Measurements from ENCODE around the gene FOXP3.
"Not testable (repeated sequence)": the region's sequence is repeated elsewhere in the genome, so short reads cannot be mapped to it uniquely, and the experiment has no call there.

FOXP3 gene, protein sequence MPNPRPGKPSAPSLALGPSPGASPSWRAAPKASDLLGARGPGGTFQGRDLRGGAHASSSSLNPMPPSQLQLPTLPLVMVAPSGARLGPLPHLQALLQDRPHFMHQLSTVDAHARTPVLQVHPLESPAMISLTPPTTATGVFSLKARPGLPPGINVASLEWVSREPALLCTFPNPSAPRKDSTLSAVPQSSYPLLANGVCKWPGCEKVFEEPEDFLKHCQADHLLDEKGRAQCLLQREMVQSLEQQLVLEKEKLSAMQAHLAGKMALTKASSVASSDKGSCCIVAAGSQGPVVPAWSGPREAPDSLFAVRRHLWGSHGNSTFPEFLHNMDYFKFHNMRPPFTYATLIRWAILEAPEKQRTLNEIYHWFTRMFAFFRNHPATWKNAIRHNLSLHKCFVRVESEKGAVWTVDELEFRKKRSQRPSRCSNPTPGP

DNA sequence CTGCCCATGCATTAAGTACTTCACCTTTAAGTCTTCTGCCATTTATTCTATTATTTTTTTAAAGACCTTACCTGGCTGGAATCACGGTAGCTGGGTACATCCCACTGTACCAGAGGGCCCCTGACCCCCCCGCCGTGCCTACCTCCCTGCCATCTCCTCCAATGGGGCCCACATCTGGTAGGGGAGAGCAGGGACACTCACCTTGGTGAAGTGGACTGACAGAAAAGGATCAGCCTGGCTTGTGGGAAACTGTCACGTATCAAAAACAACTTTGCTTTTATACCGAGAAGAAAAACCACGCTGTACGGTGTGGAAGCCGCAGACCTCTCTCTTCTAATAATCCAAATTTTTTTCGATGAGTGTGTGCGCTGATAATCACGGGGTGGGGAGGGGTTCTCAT lies at the start of gene FOXP3:
TSS of gene FOXP3 (minus strand) at position 251 of the 400 bp plus-strand sequence. CDS start 6,205 bp downstream, outside the sequence.
- DNase-seq, result no peak

DNA sequence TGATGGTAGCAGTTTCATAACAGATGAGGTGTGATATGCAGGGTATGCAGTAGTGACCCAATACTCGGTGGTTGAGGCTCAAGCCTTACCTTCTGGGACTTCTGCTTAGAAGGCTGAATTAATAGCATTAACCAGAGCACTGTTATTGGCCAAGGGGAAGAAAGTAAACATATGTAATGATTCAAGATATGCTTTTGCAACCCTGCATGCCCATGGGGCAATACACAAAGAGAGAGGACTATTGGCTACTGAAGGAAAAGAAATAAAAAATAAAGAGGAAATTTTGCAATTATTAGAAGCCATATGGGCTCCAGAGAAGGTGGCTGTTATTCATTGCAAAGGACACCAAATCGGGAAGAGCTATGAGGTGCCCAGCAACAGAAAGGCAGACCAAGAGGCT lies 47.7 kb upstream of the FOXP3 start:
- no peak for DNase-seq

DNA sequence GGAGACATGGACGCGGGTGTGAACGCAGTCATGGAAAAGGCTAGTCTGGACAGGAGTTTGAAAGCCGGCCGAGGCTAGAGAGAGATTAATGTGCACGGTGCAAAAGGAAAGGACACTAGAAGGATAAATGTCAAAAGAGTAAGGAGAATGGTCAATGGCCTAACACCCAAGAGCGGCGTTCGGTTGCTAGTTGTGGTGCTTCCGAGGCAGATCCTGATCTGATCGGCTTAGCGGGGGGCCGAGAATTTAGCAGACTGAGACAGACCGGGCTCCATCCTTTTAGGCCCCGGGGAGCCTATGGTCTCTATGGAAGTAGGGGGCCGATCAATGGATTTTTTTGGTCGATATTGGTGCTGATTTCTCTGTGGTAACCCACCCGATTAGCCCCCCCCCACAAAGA lies 45.9 kb upstream of the FOXP3 start:
- DNase-seq, result no peak

DNA sequence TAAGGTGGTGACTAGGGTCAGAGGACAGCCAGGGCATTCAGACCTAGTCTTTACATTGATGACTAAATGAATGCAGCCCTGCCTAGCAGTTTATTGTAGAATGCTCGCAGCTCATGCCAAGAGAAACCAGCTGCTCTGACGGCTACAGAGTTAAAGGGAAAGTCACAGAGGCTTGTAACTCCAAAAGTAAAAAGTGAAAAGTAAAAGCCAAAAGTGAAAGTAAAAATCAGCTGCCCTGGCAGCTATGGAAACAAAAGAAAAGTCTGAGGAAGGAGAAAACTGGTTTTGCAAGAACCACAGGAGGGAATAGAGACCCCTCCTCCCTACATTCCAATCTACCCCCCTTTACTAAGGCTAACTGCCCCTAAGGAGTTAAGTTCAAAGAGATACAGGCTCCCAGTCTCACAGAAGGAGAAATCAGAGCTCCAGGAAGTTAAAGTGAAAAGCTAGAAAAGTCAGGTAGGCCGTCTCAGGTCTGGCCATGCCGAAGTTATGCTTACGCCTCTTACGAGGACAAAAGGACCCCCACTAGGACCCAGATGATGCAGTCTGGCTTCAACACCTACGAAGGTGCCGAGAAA lies 45.0 kb upstream of the FOXP3 start:
- DNase-seq, result no peak

DNA sequence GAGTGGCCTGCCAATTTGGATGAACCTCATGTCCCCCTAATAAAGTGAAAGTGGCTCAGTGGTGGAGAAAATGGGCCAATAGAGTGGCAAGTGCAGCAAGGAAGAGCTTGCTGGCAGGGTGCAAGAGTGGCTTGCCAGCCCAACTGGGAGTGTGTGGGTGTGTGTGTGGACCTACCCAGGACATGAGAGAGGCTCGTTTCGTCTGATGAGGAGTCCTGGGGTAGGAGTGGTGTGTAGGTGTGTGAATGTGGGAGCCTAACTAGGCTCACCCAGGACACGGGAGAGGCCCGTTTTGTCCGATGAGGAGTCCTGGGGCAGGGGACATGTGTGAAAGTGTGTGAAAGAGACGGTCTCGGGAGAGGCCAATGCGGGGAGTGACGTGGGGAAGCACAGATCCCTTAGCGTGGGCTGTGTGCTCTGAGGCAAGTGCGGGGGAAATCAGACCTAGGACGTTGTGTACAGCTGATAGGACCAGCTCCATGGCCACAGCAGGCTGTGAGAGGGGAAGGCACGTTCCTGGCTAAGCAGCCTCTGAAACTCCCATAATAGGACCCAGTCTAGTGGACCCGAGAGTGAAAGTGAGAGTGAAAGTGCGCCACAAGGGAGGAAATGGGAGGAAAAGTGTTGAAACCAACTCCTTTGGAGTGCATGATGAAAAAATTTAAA lies 44.2 kb upstream of the FOXP3 start:
- DNase-seq, result no peak

DNA sequence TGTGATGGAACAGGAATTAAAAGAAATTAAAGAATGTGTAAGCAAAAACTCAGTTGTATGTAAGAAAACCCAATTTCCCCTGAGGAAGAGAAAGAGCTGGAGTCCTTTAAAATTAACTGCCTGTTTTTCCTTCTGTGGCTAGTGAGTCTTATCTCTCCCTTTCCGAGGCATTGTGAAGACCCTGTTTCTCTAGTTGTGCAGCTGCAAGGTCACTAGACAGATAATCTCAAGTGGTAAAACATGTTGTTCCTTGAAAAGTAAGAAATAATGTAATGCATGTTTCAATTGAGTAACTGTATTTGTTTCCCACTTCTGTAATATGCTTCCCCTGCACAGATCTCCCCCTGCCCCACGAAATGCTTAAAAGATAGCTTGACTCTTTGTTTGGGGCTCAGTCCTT lies 43.3 kb upstream of the FOXP3 start:
- DNase-seq, result not testable (repeated sequence)

DNA sequence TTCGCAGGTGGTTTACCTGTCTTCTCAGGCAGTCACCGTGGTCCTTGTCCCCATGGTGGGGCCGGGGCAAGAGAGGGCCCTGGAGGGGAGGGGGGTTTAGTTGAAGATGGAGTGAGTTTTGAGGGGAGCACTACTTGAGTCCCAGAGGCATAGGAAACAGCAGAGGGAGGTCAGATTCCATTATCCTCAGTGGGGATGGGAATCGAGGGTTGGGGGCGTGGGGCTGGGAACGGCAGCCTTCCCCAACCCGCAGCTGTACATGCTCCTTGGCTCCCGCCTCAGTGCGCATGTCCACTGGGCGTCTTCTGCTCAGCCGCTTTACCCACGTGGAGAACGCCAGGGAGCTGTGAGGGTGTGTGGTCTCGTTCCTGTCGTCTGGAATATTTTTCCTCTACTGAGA lies 38.8 kb upstream of the FOXP3 start, which contains the start of gene GAGE10:
TSS of gene GAGE10 (plus strand) at position 301 of the 400 bp plus-strand sequence. CDS start 1,214 bp downstream, outside the sequence.
- no peak for DNase-seq

DNA sequence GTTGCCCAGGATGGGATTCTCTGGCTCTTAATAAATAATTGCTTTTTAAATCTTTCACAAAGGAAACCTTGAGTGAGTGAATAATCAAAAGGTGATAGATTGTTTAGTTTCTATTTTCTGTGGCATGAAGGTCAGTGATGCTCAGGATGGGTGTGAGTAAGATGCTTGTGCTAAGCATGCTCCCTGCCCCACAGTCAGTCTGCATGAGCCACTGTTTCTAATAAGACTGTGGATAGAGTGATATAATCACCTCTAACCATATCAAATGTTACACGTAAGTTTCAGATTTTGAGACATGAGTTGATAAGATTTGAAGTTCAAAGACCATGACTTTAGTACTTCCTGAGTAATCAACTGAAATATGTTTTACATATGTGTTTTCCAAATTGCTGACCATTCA lies 36.2 kb upstream of the FOXP3 start:
- DNase-seq, result no peak

DNA sequence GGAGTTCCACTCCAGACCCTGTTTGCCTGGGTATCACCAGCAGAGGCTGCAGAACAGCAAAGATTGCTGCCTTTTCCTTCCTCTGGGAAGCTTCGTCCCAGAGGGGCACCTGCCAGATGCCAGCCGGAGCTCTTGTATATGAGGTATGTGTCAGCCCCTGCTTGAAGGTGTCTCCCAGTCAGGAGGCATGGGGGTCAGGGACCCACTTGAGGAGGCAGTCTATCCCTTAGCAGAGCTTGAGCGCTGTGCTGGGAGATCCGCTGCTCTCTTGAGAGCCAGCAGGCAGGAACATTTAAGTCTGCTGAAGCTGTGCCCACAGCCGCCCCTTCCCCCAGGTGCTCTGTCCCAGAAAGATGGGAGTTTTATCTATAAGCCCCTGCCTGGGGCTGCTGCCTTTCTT lies 34.8 kb upstream of the FOXP3 start:
- not testable (repeated sequence) for DNase-seq

DNA sequence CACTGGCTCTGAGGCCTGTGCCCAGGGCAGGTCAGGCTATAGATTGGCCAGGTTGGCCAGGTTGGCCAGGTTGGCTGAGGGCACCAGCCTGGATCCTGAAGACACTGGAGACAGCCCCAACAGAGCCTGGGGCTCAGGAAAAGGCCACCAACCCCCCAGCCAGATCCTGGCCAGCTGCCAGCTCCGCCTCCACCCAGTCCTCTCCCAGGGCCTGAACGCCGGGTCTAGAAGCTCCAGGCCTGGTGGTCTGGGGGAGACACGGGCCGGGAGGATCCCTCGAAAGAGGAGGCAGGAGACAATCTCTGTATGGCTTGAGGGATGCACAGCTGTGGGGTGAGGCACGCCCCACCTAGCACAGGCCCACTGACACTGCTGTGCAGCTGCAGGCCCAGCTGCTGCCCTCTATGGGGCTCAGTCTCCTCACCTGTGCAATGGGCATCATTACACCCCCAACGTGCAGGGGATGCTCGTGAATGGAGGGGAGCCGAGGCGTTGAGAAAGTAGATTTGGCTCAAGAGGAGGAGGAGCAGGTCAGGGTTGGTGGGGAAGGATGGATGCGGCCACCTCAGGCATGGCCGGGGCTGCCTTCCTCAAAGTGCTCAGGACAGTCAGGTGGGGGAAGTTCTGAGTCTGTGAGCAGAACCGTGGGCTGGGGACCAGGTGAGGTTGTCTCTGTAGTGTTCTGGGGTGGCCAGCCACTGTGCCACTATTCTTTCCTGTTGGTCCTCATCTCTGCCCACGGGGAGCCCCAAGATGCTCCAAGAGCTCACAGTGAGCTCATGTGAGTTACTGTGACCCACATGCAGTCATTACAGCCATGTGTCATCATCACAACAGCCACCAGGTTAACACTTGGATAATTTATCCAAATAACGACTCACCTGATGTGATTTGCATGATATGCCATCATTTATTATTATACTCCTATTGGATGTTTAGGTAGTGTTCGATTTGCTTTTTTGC lies 28.2 kb upstream of the FOXP3 start:
- DNase-seq, result no peak

DNA sequence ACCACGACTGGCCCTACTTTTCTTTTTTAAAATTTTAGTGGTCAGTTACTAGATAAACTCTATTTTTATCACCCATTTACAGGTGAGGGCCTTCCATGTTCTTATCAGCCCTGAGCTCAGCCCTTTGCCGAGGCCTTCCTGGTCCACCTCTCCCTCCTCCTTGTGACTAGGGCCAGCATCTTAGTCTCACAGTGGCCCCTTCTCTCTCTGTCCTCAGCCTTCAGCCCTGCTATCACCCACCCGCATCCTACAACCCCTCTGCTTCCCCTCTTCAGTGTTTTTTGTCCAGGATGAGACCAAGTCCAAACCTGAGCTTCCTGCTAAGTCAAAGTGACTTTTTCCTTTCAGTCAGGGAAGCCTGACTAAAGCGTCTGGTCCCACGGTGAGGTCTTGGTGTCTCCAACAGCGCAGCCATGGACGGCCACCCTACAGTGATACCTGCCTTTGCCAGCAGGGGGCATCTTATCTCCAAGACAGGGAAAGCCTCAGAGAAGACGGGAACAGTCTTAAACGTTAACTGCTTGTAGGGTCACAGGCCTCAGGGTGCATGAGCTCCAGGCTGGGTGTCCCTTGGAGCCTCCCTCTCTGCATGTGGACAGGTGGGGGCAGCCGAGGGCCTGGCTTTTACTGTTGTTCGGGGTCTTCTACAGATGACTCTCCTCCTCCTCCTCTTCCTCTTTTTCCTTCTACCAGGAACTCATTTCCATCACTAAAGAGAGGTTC lies 27.3 kb upstream of the FOXP3 start:
- peak; percentile 56 for DNase-seq

DNA sequence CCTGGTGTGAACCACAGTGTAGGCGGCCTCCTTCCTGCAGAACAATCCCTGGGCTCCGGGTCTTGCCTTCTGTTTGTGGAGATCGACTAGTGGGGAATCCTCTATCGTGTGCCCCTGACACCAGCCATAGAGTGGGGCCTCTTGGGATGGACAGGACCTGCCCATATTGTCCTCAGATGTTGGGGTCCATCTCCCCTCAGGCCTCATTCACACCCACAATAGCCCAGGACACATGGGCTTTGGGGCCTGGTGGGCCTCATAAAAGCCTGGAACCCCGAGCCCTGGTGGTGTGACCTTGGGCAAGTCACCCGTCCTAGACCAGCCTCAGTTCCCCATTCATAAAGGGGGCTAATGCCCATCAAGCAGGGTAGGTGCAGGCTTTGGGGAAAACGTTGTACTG lies 25.7 kb upstream of the FOXP3 start:
- DNase-seq, result no peak

DNA sequence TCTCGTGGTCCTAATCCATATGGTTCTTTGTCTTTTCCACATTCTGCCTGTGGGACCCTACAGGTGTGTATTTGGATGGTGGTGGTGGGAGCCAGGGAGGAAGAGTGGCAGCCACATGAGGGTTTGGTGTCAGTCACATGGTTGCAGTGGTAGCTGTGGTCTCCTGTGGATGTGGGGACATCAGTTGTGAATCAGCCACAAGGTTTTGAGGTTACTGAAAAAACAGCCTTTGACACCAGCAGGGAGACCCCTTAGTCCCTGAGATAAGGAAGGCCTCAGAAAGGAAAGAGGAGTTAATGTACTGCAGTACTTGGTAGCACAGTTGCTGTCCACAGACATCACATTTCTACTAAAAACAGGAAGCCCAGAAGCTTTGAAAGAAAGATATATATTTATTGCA lies 23.2 kb upstream of the FOXP3 start:
- no peak for DNase-seq

DNA sequence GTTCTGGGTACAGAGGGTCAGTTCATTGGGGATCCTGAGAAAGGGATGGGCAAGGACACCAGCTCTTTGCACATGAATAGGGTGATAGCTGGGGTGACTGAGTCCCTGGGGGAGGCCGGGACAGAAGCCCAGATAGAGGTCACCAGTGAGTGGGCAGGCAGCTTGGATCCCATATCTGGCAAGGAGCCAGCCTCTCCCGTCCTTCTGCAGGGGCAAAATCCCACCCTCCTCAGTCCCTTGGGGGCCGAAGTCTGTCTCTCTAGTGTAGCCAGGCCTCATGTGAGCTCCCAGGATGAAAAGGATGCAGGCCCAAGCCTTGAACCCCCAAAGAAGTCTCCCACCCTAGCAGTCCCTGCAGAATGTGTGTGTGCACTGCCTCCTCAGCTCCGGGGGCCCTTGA lies 22.1 kb upstream of the FOXP3 start:
- DNase-seq, result no peak

DNA sequence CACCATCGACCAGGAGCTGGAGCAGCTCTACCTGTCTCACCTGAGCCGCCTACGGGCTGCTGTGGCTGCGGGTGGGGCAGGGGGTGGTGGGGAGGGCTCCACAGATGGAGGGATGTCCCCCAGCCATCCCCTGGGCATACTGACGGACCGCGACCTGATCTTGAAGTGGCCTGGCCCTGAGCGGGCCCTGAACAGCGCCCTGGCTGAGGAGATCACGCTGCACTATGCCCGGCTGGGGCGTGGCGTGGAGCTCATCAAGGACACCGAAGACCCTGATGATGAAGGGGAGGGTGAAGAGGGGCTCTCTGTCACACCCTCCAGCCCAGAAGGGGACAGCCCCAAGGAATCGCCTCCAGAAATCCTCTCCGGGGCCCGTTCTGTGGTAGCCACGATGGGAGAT lies 21.6 kb upstream of the FOXP3 start:
- DNase-seq, result no peak

DNA sequence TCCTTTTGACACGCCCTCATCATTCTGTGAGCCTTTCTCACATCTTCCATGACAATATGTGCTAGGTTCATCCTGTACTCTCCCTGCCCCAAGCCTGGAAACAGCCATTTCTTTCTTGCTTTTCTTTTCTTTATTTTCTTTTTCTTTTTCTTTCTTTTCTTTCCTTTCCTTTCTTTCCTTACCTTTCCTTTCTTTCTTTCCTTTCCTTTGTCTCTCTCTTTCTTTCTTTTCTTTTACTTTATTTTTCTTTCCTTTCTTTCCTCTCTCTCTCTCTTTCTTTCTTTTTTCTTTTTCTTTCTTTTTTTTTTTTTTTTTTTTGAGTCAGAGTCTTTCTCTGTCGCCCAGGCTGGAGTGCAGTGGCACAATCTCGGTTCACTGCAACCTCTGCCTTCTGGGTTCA lies 19.7 kb upstream of the FOXP3 start:
- DNase-seq, result no peak

DNA sequence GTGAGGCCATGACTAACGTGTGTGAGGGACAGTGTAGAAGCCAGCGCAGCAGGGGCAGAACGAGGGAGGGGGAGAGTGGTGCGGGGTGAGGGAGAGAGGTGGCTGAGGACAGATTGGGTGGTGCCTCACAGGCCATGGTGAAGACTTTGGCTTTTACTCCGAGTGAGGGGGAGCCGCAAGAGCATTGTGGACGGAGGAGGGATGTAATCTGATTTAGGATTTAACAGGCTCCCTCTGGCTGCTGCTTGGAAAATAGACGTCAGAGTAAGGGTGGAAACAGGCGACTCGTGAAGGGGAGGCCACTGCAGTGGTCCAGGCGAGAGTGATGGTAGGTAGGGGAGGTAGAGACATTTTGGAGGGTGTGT lies 18.1 kb upstream of the FOXP3 start:
- DNase-seq, result no peak

DNA sequence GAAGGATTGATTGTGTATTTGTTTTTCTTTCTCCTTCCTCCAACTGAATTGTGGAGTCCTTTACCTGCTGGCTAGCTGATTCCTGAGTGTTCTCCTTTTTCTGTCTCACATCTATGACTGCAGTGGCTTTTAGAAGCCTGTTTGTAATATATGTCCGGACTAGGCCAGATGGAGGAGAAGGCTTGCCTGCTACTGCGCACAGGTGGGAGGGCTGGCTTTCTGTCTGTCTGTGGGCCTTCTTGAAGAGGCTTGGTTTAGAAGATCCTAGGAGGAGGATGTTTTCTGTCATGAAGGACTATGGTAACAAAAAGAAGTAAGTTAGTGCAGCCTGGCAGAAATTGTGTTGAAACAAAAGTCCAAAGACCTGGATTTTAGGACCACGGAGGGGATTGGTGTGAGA lies 13.6 kb upstream of the FOXP3 start:
- DNase-seq, result no peak

DNA sequence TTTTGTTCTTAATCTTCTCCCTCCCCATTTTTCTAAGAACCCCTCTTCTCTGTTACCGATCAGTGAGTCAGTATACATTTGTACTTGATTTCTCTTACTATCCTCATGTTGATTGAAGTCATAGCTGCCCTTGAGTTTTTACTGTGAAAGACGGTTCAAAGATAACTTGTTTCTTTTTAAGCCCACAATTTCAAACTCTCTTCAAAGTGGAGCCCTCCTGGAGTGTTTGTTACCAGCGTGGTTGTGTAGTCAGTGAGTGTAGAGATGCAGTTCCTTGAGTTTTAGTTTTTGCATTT lies 13.0 kb upstream of the FOXP3 start:
- no peak for DNase-seq

DNA sequence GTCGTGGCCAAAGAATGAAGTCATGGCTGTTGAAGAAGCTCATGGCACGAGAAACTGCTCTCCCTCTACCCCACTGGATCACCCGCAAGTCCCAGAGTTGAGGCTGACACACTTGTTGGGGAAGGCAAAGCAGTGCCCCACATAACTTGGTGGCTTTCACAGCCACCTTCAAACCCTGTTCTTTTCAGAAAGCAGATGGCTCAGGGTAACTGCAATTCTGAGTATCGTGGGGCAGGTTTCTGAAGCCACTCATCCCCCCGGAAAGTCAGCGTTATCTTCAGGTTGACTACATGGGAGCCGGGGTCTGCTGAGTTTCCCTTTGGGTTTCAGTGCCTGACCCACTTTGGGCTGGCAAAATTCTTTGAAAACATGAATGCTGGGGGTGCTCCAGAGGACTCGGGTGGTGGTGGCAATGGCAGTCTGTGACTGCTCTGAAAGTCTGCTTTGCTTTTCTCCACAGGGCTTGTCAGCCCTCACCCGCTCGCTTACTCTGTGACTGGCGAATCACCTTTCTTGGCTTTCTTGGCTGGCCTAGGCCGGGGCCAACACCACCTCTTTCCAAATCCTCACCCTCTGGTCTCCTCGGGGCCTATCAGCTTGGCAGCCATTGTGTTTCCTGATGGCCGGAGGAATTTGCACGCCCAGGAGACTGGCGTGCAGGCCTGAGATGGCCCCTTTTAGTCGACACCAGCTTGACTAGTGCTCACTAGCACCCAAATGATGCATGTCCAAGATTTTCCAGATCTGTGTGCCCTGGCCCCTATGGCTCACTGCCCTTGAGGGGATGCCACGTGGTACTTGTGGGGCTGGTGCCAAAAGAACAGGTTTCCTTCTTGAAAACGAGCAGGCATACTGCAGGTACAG lies 12.4 kb upstream of the FOXP3 start:
- DNase-seq, result no peak

DNA sequence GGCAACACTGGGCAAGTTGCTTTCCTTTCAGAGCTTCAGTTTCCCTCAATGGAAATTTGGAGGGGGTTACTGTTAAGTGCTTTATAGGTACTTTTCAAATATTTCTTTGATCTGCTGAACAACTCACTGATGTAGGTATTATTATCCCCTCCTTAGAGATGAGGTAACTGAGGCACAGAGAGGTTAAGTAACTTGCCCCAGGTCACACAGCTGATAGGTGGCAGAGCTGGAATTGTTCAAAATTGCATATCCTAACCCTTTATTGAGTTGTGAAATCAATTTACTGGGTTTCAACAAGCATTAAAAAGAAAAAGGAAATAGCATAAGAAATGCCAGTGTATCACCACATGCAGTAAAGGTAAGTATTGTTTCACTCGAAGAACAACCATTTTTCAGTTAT lies 11.7 kb upstream of the FOXP3 start:
- no peak for DNase-seq
